ENCODE data around the gene USP26.

DNA sequence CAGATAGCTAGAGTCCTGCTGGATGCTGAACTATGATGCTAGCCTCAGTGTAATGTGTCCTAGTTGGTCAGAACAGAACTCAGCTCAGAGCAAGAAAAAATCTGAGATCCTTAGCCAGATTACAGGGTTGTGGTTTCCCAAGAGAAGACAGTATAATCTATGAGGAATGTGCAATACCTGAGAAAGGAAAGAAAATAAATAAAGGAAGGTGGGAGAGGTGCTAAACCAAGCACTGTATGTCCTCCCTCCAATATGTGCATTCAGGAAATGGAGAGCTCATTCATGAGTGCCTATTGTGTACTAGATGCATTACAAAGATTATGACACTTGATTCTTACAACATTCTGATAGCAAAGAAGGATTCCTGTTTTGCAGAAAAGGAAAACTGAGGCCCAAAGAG lies 7.5 kb downstream of the USP26 start:
- TF ChIP-seq, protein P1, sequence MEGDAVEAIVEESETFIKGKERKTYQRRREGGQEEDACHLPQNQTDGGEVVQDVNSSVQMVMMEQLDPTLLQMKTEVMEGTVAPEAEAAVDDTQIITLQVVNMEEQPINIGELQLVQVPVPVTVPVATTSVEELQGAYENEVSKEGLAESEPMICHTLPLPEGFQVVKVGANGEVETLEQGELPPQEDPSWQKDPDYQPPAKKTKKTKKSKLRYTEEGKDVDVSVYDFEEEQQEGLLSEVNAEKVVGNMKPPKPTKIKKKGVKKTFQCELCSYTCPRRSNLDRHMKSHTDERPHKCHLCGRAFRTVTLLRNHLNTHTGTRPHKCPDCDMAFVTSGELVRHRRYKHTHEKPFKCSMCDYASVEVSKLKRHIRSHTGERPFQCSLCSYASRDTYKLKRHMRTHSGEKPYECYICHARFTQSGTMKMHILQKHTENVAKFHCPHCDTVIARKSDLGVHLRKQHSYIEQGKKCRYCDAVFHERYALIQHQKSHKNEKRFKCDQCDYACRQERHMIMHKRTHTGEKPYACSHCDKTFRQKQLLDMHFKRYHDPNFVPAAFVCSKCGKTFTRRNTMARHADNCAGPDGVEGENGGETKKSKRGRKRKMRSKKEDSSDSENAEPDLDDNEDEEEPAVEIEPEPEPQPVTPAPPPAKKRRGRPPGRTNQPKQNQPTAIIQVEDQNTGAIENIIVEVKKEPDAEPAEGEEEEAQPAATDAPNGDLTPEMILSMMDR (IDR thresholded peaks at IDR 0.05): no peak
- no peak for TF ChIP-seq ZFX (IDR thresholded peaks at IDR 0.05; ENCODE audit: borderline replicate concordance)
